ENCODE measurements around the gene HARS2.
"Not testable (repeated sequence)": the region's sequence is repeated elsewhere in the genome, so short reads cannot be mapped to it uniquely, and the experiment has no call there.

Gene HARS2, protein sequence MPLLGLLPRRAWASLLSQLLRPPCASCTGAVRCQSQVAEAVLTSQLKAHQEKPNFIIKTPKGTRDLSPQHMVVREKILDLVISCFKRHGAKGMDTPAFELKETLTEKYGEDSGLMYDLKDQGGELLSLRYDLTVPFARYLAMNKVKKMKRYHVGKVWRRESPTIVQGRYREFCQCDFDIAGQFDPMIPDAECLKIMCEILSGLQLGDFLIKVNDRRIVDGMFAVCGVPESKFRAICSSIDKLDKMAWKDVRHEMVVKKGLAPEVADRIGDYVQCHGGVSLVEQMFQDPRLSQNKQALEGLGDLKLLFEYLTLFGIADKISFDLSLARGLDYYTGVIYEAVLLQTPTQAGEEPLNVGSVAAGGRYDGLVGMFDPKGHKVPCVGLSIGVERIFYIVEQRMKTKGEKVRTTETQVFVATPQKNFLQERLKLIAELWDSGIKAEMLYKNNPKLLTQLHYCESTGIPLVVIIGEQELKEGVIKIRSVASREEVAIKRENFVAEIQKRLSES

DNA sequence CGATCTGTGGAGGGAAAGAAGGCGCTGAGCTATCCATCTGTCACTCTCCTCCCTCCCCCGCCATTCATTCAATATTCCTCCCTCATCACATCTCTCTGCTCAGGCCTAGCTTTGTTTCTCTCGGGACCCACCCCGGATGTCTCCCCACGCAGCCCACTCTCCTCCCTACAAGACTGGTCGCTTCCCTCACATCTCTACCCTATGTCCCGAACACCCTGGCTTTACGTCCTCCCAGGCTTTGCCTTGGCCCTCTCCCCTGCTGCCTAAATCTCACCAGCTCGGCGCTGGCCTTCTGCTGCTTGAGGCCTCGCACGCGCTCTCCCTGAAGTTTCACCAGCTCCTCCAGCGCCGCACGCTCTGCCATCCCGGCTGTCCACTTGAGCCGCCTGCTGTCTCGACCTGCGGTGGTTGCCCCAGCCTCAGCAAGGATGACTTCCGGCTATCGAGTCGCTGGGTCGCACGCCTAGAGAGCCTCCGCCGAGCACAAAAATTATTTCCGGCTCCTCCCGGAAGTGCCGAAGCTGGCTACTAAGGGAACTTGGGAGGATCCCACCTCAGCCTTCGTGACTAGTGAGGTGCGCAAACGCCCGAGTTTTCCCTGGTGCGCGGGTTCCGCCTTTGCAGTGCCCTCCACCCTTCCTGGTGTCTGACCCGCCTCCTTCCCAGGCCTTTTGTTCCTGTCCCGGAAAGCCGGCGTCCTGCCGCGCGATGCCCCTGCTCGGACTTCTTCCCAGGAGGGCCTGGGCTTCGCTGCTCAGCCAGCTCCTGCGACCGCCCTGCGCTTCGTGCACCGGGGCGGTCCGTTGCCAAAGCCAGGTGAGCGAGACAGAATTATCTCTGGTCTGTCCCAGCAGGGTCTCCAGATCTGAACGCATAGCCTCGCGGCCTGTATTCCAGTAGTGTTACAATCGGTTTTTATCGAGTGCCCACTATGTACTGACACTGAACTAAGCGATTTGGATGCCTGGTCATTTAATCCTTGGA, at the start of gene HARS2, which contains the start of gene HARS1:
HARS2 (plus strand) TSS at position 515 of the 984 bp plus-strand sequence; CDS start at position 709, 194 bp downstream.
HARS1 (minus strand) TSS at position 430 of the 984 bp plus-strand sequence; CDS start at position 364, 66 bp downstream.
- peak; percentile 86 to 87 for DNase-seq

DNA sequence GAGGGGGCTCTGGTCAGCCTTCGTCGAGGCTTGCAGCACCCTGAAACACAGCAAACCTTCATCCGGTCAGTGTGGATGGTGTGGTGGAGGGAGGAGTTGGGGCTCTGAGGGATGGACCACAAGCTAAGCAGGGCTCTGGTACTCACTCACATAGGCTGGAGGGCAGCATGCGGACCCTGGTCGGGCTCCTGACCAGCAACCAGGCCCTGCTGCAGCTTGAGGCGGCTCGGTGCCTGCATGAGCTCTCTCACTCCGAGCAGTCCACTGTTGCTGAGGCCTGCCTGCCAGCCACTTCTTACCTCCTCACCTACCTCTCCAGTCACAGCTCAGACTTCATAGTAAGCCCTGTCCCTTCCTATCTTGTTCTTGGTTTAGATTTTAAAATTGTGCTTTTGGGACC, 49.5 kb upstream of the HARS2 start:
- no peak for DNase-seq

DNA sequence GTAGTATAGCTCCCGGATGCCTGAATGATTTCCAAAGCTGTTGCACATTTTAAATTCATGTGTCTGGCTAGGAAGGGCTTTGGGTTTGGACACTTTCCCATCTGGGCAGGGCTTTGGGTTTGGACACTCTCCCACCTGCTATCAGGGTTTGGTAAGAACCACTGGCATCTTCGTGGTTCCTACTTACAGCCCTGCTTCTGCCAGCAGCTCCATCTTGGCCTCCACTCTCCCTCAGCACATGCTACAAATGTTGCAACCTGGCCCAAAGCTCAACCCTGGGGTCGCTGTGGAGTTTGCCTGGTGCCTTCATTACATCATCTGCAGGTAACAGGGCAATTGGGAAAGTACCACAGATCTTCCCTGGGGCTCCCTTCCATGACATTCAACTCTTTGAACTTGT, 48.5 kb upstream of the HARS2 start:
- no peak for DNase-seq

DNA sequence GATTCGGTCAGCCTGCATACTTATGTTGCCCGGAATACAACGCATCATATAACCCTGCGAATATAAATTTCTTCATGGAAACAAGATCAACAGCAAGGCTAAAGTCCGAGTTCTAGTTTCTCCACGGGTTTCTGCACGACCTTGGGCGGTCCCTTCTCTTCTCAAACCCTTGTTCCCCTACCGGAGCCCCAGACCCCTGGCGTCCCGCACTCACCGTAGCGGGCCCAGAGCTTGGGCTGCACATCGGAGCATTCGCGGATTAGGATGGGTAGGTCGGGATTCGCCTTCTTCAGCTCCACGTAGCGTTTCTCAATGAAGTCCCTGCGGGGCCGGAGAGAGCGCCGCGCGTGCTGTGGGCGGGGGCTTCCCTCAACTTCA, 44.2 kb upstream of the HARS2 start:
- no peak for DNase-seq

DNA sequence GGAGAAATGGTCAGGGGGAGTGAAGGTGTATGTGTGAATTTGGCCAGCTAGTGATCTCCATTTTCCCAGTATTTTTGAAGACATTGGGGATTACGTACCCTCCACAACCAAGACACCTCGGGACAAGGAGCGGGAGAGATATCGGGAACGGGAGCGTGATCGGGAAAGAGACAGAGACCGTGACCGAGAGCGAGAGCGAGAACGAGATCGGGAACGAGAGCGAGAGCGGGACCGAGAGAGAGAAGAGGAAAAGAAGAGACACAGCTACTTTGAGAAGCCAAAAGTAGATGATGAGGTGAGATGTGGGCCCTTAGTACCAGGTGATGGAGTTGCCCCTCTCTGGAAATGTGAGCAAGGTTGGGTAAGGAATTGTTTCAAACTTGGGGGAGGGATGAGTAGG, 32.4 kb upstream of the HARS2 start:
- no peak for DNase-seq

DNA sequence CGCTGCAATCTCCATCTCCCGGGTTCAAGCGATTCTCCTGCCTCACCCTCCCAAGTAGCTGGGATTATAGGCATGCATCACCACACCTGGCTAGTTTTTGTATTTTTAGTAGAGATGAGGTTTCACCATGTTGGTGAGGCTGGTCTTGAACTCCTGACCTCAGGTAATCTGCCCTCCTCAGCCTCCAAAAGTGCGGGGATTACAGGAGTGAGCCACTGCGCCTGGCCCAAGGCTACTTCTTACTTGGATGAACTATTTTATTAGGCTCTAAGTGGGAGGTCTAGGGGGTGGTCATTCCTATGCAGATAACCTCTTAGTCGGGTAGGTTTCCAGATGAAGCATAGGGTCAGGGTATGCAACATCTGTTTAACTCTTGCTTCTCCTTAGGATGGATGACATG, 30.9 kb upstream of the HARS2 start:
- DNase-seq, result not testable (repeated sequence)

DNA sequence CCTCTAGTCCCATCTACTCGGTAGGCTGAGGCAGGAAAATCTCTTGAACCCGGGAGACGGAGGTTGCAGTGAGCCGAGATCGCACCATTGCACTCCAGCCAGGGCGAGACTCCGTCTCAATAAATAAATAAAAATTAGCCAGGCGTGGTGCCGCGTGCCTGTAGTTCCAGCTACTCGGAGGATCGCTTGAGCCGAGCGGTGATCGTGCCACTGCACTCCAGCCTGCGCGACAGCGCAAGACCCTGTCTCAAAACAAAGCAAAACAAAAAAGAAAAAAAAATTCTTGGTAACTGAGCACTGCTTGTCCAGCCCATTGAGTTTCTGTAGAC, 27.3 kb upstream of the HARS2 start:
- DNase-seq, result no peak

DNA sequence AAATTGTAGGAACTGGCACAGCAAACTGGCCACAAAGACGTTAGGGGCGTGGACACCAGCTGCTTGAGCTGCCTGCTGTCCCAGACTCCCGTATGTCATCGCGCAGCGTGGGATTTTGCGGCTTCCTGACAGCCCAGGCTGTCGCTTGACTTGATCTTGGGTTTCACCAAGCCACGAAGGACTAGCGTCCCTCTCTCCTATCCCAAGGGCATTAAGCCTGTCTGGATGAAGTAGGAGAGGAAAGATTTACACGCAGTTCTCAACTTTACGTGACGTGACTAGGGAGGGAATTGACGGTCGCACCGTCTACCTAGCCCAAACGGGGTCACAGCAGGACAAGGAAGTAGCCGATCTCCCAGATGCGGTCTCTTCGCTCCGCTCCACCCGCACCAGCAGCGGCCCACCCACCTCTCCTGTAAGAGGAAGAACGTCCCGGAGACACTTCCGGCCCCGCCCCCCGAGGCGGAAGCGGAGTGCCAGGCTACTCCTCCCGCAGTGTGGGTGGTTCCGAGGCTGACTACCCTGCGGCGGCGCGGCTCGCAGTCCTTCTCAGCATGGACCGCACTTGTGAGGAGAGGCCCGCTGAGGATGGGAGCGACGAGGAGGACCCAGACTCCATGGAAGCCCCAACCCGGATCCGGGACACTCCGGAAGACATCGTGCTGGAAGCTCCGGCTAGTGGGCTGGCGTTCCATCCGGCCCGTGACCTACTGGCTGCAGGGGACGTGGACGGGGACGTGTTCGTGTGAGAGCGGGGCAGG, 26.7 kb upstream of the HARS2 start, which contains the start of gene WDR55:
WDR55 (plus strand) TSS at position 546 of the 761 bp plus-strand sequence; CDS start at position 555, 9 bp downstream.
- peak; percentile 98 for DNase-seq

DNA sequence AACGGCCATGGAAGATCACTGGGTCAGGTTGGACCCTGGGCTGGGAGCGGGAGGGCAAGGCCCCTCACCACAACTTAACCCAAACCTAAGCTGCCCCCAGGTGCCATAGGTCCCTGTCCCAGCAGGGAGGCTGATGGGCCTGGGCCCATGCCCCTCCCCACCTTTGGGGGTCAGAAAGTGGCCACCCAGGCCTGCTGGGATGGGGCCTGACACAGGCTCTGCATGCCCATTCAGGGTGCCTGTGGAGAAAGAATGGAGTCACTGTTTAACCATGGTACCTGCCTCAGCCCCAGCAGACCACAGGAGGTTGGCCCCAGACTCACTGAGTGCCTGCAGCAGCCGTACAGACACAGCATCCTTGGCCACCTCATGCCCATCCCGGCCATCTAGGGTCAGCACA, 20.2 kb upstream of the HARS2 start:
- DNase-seq, result not testable (repeated sequence)

DNA sequence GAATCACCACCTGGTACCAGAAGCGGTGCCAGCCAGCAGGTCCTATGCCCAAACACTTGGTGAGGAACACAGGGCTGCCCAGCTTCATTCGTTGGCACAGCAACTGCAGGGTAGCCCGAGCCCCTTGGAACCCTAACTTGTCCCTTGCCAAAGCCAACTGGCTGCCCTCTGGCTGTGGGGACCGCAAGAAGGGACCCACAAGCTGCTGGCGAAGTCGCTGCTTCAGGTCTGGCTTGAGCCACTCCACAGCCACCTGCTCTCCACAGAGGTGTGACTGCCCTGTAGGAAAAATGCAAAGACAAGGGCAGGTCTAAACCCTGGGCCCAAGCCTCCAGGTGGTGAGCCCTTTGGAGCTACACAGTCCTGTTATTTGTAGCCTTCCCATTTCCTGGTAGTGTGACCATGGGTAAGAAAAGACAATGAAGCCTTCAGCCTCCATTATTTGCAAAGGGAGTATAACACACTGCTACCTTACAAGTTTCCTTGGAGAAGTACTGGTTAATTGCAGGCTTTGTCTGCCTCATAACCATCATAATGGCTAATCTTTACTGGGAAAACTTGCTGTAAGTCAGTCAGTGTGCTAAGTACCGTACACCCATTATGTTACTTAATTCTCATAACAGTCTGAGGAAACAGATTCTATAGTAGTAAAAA, 19.7 kb upstream of the HARS2 start:
- no peak for DNase-seq

DNA sequence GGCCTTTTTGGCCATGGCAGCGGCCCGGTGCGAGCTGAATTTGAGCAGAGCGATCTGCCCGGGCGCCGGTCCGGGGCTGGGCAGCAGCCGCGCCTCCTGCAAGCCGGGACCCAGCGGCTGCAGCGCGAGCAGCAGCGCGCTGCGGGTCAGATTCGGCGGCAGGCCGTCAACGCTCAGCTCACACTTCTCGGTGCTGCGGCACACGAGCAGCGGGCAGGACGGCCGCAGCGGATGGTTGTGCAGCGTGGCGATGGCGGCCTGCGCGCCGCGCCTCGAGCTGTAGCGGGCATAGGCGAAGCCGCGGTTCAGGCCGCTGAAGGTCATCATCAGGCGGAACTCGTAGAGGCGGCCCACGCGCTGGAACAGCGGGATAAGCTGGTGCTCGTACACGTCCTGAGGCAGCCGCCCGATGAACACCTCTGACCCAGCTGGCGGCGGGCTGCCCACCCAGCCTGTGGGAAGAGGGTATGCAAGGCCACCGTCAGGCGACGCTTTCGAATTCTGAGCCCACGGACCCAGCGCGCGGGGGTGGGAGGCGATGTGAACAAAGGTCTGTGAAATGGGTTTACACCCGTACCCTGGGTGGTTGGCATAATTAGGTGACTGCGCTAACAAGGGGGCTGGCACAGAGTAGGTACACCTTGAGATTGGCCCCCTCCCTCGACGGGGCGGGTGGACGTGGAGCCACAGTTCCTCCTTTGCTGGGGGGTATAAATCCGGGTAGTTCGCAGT, 18.6 kb upstream of the HARS2 start:
- DNase-seq, result peak in 1 of 2 donors; percentile 16

DNA sequence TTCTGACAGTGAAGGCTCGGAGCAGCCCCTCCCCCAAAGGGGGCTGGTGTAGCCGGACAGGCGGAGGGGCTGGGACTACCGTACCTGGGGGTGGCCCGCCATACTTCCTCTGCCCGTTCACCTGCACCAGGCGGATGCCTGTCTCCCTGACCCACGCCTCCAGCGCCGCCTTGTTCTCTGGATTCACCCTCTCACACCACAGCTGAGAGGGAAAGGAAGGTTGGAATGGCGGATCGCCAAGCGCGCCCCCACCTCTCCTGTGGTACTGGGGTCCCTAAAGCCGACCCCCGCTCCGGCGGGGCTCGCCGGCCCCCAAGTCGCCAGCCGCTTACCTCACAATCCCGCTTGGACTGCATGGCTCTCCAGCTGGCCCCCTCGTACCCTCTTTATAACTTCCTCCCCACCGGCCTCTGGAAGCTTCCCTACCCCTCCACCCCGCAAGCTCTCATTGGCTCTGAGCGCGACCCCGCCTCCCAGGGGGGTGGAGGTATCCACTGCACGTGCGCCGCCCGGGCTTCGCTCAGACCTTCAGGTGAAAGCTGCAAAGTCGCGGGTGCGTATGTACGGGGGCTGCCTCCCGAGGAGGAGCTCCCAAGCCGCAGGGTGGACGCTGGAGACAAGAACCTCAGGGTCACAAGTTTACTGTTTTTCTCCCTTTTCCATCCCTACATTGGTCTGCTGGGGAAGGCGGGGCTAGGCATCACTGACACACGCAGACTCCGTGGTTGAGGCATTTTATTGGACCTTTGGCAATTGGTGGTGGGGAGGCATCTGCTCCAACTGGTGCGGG, 17.9 kb upstream of the HARS2 start, which contains the start of gene DND1:
DND1 (minus strand) TSS at position 390 of the 790 bp plus-strand sequence; CDS start at position 356, 34 bp downstream.
- DNase-seq, result no peak

DNA sequence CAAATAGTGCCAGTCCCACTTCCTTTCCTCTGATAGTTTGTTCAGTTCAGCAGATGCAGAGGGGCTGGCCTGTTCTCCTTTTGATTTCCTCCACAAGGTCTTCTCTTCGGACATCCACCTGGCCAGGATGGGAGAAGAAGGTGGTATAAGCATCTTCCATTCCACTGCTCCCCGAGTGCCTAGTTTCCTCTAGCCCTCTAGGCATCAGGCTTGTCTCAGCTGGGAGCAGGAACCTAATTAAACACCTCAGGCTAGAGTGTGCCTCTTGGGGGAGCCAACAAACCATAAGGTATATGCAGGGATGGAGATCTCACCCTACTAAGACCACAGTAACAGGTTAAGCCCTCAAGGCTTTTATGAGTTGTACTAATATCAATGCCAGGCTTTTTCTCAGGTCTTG, 17.0 kb upstream of the HARS2 start:
- DNase-seq, result no peak

DNA sequence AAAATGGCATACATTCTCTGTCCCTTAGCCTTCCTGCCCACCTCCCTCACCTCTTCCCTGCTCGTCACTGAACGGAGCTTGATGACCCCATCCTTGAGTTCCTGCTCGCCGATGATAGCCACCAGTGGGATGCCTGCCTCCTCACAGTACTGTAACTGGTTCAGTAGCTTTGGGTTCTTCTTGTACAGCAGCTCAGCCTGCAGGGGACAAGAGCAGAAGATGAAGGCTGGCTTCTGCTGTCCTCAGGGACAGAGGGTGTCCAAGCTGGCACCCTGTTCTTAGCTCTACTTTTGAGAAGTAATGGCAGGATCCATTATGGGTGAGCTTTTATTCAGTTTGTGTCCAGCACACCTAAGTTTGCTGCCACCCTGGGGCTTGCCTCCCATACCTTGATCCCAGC, 16.6 kb upstream of the HARS2 start:
- DNase-seq, result no peak

DNA sequence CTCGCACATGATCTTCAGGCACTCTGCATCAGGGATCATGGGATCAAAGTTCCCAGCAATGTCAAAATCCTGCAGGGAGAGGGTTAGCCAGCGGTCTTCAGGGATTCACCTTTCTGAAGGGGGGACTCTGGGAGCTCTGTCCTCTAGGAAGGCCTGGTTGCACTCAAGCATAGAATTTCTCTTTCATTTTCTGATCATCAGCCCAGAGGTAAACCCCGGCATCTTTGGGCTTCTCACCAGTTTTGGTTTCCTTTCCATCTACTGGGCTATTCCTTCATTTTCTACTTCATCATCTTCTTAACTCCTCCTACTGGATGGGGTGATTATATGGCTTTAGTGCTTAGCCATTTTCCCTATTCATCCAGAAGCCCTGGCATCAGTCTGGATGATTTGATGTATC, 13.3 kb upstream of the HARS2 start:
- no peak for DNase-seq

DNA sequence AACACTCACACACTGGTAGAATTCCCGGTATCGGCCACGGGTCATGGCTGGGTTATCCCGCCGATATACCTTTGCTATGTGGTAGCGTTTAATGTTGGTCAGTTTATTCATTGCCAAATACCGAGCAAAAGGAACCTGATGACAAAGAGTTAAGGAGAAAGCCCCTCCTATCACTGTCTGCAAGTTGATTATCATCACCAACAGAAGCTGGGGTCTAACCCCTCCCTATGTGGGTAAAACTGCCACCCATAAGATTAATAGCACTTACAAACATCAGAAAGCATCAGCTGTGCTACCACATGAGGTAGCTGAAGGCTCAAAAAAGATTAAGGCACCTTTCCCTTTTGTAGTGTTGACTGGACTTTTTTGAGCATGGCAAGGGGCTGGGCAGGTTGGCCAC, 12.3 kb upstream of the HARS2 start:
- no peak for DNase-seq

DNA sequence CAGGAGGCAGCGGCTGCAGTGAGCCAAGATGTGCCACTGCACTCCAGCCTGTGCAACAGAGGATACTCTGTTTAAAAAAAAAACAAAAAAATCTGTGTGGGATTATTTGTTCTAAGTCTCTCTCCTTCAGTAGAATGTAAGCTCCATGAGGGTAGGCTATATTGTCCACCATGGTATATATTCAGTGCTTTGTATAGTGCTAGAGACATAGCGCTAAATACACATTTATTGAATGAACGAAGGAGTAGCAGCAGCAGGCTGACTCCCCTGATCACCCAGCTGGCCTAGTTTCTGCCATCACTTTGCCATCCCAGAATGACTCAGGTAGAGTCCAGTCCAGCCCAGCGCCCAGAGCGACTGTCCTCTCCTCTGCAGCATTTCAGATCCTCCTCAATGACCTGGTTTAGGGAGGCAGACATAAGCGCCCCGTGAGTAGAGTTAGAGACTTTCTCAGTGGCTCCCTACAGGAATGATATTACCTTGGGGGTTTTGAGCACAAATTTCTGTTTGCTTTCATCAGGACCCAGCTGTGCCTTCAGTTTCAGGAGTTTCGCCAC, 801 bp upstream of the HARS2 start:
- DNase-seq, result no peak

DNA sequence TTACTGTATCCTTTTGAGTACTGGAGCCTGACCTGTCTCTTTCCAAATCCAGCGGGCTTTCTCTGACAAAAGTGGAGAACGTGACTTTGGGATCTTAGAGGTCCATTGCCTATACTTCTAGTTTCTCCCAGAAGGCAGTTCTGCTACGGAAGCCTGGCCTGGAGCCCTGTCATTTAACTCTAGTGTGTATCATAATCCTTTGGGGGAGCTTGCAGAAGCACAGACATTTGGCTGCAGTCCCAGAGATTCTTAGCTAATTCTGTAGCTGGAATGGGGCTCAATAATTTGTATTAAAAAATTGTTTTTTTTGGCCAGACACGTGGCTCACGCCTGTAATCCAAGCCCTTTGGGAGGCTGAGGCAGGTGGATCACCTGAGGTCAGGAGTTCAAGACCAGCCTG, 3.0 kb downstream of the HARS2 start:
- no peak for DNase-seq

DNA sequence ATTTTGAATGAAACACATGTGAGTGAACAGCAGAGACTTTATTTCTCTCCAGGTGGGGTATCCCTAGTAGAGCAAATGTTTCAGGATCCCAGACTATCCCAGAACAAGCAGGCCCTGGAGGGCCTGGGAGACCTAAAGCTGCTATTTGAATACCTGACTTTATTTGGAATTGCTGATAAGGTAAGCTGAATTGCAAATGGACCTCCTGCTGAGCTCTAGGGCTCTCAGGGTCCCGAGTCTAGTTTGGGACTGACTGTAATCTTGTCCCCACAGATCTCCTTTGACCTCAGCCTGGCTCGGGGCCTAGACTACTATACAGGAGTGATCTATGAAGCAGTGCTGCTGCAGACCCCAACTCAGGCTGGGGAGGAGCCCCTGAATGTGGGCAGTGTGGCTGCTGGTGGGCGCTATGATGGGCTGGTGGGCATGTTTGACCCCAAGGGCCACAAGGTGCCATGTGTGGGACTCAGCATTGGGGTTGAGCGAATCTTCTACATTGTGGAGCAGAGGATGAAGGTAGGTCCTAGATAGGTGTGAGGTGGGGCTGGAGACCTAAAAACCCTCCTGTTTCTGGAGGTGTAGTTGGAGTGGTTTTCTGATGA, 5.7 kb downstream of the HARS2 start:
- no peak for DNase-seq

Data from stimulated activated CD4-positive, alpha-beta T cell treated with anti-CD3 and anti-CD28 coated beads, Interleukin-2, amount 100 ng/mL, for 24 hours (primary cell).